GM12891 (cell line): ENCODE data around the gene FIG4.

Experiments
- POLR2A ChIP-seq: IDR thresholded peaks from 2 replicates; pipeline ENCODE4 v1.6.1; 2011; ENCODE audit warnings: low read depth, low read length, control low read depth
- POLR2AphosphoS5 ChIP-seq: IDR thresholded peaks from 2 replicates; pipeline ENCODE4 v1.6.1; 2011; ENCODE audit warnings: low read depth, low read length, control low read depth
- POU2F2 ChIP-seq: IDR thresholded peaks from 2 replicates; pipeline ENCODE4 v1.6.1; 2011; ENCODE audit warnings: low read depth, mild to moderate bottlenecking, control low read depth, low read length, moderate library complexity

DNA sequence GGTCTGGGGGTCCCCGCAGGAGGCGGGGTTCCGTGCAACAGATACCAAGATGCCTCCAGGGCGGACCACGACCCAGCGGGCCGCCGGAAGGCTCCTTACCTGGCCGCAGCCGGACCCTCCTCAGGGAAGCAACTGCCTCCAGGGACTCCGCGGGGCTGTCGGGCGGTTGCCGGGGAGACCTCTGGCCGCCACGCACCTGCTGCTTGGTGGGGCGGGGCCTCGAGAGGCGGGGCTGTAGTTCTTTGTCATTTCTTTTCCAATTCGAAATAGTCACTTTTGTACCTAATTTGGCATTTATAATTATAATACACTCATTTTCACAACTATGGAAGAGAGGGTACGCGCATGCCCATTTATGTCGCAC is 741 bp upstream of the FIG4 start:
- TF ChIP-seq POU2F2 (no peak), POLR2A (no peak), POLR2AphosphoS5 (no peak)
